Fibroblast of pulmonary artery (primary cell): ENCODE data around the gene UBN1.
A peak's percentile ranks its signal among the peaks of the same experiment; 100 is the strongest.
"Not testable (repeated sequence)": the region's sequence is repeated elsewhere in the genome, so short reads cannot be mapped to it uniquely, and the experiment has no call there.

Experiments
- DNase-seq: peaks from one replicate; pipeline ENCODE4 v3.0.0-alpha.2; 2010; ENCODE audit warnings: low read depth
- H3K4me3 ChIP-seq: replicated peaks from 2 replicates; pipeline ENCODE4 v1.5.1; 2011; ENCODE audit warnings: low read depth, mild to moderate bottlenecking, control low read depth, low read length, moderate library complexity
- CTCF ChIP-seq: IDR thresholded peaks from 2 replicates; pipeline ENCODE4 v1.5.1; 2011; ENCODE audit warnings: mild to moderate bottlenecking, control low read depth, low read length, inconsistent platforms; ENCODE audit errors: missing control alignments

UBN1 gene

GRCh38 chr16:4894276-4895150 lies 47.2 kb downstream of the UBN1 start:
- no peak for TF ChIP-seq CTCF
- no peak overlapping the region for H3K4me3 ChIP-seq
- no peak for DNase-seq

- H3K4me3 ChIP-seq: no peak overlapping the region
- no peak for DNase-seq
- no peak for TF ChIP-seq CTCF
These were observed 48.1 kb downstream of the UBN1 start for GRCh38 chr16:4895366-4895765.

- DNase-seq, H3K4me3 ChIP-seq: not testable (repeated sequence)
These were observed 49.5 kb downstream of the UBN1 start for GRCh38 chr16:4896761-4897160.

GRCh38 chr16:4897328-4897727 lies 50.0 kb downstream of the UBN1 start:
- no peak for DNase-seq

GRCh38 chr16:4898811-4899473 lies 51.7 kb downstream of the UBN1 start:
- DNase-seq: no peak
- H3K4me3 ChIP-seq: no peak overlapping the region
- no peak for TF ChIP-seq CTCF

More at GRCh38 chr16:4897328-4897727, 50.0 kb downstream of the UBN1 start:
- TF ChIP-seq CTCF: no peak
- H3K4me3 ChIP-seq: no peak overlapping the region

GRCh38 chr16:4899474-4899846 lies 52.2 kb downstream of the UBN1 start:
- no peak overlapping the region for H3K4me3 ChIP-seq
- DNase-seq: no peak
- TF ChIP-seq CTCF: no peak

GRCh38 chr16:4900036-4900435 lies 52.8 kb downstream of the UBN1 start:
- TF ChIP-seq CTCF: no peak
- H3K4me3 ChIP-seq: no peak overlapping the region
- DNase-seq: peak; percentile 39
